Colonic mucosa (tissue), 4 donors: ENCODE results near the gene SPPL3. TPM values are rescaled to one million over a fixed set of nuclear protein-coding genes. Genes with fewer than 3 reads are reported as not detected.

ENCODE experiments used
- DNase-seq: peaks from one replicate; pipeline ENCODE4 v3.0.0-alpha.2; 2020
- H3K27ac ChIP-seq: fragments of 200-600 bp; one replicate; pipeline ENCODE4 v1.8.0; 2021
- H3K27me3 ChIP-seq: fragments of 200-600 bp; one replicate; pipeline ENCODE4 v1.8.0; 2021
- H3K36me3 ChIP-seq: fragments of 200-600 bp; one replicate; pipeline ENCODE4 v1.8.0; 2021
- H3K4me1 ChIP-seq: fragments of 200-600 bp; one replicate; pipeline ENCODE4 v1.8.0; 2021; ENCODE audit warnings: mild to moderate bottlenecking
- H3K4me3 ChIP-seq: fragments of 200-600 bp; one replicate; pipeline ENCODE4 v1.8.0; 2021
- H3K9ac ChIP-seq, 2 donors: one replicate each; pipeline ENCODE4 v1.7.0; 2013; ENCODE audit warnings: control low read depth in 2 of 2, low read depth in 2 of 2, low read length in 2 of 2
- H3K9me3 ChIP-seq: fragments of 200-600 bp; one replicate; pipeline ENCODE4 v1.8.0; 2021
- CTCF ChIP-seq: fragments of 200-600 bp; IDR thresholded peaks from one replicate; pipeline ENCODE4 v1.8.0; 2022; ENCODE audit warnings: antibody characterized with exemption, mild to moderate bottlenecking
- intact Hi-C: fragments of 100-400 bp; cut with DNase I; formaldehyde crosslinking; loops from one replicate; pipeline ENCODE4 v1.14.1; 2022
- total RNA-seq, 2 donors: library from RNA; stranded (reverse); fragmentation: NEBNext Ultra II Directional in 1 of 2; extraction: Animal tissue kit (Norgen Biotek cat#: 25700) in 1 of 2; gene quantifications; one replicate each; pipeline ENCODE4 v1.2.1, GENCODE V29; 2021
- donor health status: healthy.
- donor health status: DM: no; HTN: no; CAD: no.
- donor health status: DM: no; HTN: no; CAD: no.

SPPL3 gene
- total RNA-seq, 2 donors from 2014 or later: 44.7 to 55.2 TPM

GRCh38 chr12:120890963-120891362 lies 13.2 kb downstream of the SPPL3 start:
- H3K36me3 ChIP-seq: no peaks in the 10 kb centered on the region
- DNase-seq: no peak
- H3K9ac ChIP-seq: no peak overlapping the region
- no peak for TF ChIP-seq CTCF
- intact Hi-C loops: no loop called here
- no peaks in the 10 kb centered on the region for H3K9me3 ChIP-seq
- H3K4me1 ChIP-seq: no peaks in the 10 kb centered on the region
- H3K27ac ChIP-seq: no peak overlapping the region
- H3K4me3 ChIP-seq: no peak overlapping the region
- H3K27me3 ChIP-seq: no peaks in the 10 kb centered on the region

GRCh38 chr12:120887253-120888043 lies 16.7 kb downstream of the SPPL3 start:
- H3K4me1 ChIP-seq: no peaks in the 10 kb centered on the region
- no peak for DNase-seq
- H3K9me3 ChIP-seq: no peaks in the 10 kb centered on the region
- intact Hi-C loops: no loop called here
- H3K27me3 ChIP-seq: no peaks in the 10 kb centered on the region
- no peak overlapping the region for H3K4me3 ChIP-seq
- TF ChIP-seq CTCF: no peak
- no peak overlapping the region for H3K27ac ChIP-seq
- H3K36me3 ChIP-seq: no peaks in the 10 kb centered on the region
- H3K9ac ChIP-seq: no peak overlapping the region

- no peaks in the 10 kb centered on the region for H3K4me1 ChIP-seq
- no peaks in the 10 kb centered on the region for H3K36me3 ChIP-seq
- intact Hi-C loops: no loop called here
- no peak overlapping the region for H3K27ac ChIP-seq
- DNase-seq: no peak
- no peaks in the 10 kb centered on the region for H3K27me3 ChIP-seq
- no peaks in the 10 kb centered on the region for H3K9me3 ChIP-seq
- no peak overlapping the region for H3K4me3 ChIP-seq
- no peak overlapping the region for H3K9ac ChIP-seq
- TF ChIP-seq CTCF: no peak
Measured at GRCh38 chr12:120886199-120887018, 17.7 kb downstream of the SPPL3 start.

GRCh38 chr12:120885521-120885920 lies 18.6 kb downstream of the SPPL3 start:
- no peak overlapping the region for H3K4me3 ChIP-seq
- H3K27ac ChIP-seq: no peak overlapping the region
- H3K4me1 ChIP-seq: no peaks in the 10 kb centered on the region
- H3K9ac ChIP-seq: no peak overlapping the region
- H3K36me3 ChIP-seq: no peaks in the 10 kb centered on the region
- DNase-seq: no peak
- intact Hi-C loops: no loop called here
- no peak for TF ChIP-seq CTCF
- no peaks in the 10 kb centered on the region for H3K27me3 ChIP-seq
- no peaks in the 10 kb centered on the region for H3K9me3 ChIP-seq

GRCh38 chr12:120884644-120885043 lies 19.5 kb downstream of the SPPL3 start:
- Histone ChIP-seq H3K4me1 (no peaks in the 10 kb centered on the region), H3K4me3 (no peak overlapping the region), H3K27ac (no peak overlapping the region), H3K27me3 (no peaks in the 10 kb centered on the region), H3K36me3 (no peaks in the 10 kb centered on the region), H3K9me3 (no peaks in the 10 kb centered on the region), H3K9ac (no peak overlapping the region)
- intact Hi-C loops: no loop called here
- no peak for TF ChIP-seq CTCF
- DNase-seq: no peak
